Heart left ventricle (tissue), 13 donors: Measurements from ENCODE around the gene EMB.
"Not testable (repeated sequence)": the region's sequence is repeated elsewhere in the genome, so short reads cannot be mapped to it uniquely, and the experiment has no call there.

ENCODE experiments used
- POLR2A ChIP-seq, 2 donors: fragments of 450-650 bp; IDR thresholded peaks; one replicate each; pipeline ENCODE4 v1.6.1; 2017; ENCODE audit warnings: antibody characterized with exemption in 2 of 2, mild to moderate bottlenecking in 2 of 2, moderate library complexity in 2 of 2
- TF ChIP-seq, protein P1 (sequence below), 12 donors: fragments of 200-600 bp; sonication (generic) in 4 of 12; IDR thresholded peaks; one replicate each; pipeline versions ENCODE4 v1.5.0 to v1.8.0; 2018 to 2022; ENCODE audit warnings: antibody characterized with exemption in 12 of 12, mild to moderate bottlenecking in 5 of 12
- donor health status: ischemic (EF 13 %, LVEDD 7.1; RV severe dilation, severe dysfunction).
- donor health status: DM: no; HTN: yes; CAD: no.
- donor health status: DM: no; HTN: no; CAD: no.
- donor health status: ischemic (EF 25% LVEDD 6.9; RV normal size, moderate dysfunction).
- donor health status: ischemic (EF 25% LVEDD 5.7; RV mildly dilated, moderate dysfunction).
- donor health status: ischemic (EF 35%, LVEDD 5.7; RV mildly dilated, moderate dysfunction).
- donor health status: nonischemic (EF 11% LVEDD 7.7; RV severe dilation, severe dysfunction).
- donor health status: DM: yes; HTN: yes; CAD: no.
- donor health status: PGD.
- donor health status: ischemic (EF 29% LVEDD 5.4; RV normal size, mild dysfunction).
- donor health status: nonischemic (EF 23%, LVEDD 6.1; RV moderate dilation, normal function).

DNA sequence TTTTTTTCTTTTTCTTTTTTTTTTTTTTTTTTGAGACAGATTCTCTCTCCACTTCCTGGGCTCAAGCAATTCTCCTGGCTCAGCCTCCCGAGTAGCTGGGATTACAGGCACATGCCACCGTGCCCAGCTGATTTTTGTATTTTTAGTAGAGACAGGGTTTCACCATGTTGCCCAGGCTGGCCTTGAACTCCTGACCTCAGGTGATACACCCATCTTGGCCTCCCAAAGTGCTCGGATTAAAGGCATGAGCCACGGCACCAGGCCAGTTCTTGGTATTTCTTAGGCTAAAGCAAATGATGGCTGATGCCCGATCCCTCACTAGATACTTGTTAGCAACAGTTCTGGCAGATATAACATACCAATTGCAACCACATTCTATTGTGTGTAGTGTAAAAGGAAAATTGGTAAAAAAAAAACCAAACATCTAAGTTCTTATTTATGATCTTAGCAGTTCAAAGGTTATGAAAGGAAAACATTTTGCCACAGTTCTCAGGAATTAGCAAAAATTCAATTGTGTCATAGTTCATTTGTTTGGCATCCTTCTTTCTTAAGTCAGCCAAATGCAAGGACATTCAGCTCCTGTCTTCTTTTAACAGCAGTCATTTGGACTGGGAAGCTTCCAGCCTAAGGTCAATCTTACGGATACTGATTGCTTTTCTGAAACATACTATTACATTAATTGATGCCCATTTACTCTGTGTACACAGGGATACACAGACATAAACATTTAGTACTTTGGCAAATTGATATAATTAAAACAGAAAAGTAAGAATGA is 76.4 kb downstream of the EMB start:
- TF ChIP-seq, protein P1, sequence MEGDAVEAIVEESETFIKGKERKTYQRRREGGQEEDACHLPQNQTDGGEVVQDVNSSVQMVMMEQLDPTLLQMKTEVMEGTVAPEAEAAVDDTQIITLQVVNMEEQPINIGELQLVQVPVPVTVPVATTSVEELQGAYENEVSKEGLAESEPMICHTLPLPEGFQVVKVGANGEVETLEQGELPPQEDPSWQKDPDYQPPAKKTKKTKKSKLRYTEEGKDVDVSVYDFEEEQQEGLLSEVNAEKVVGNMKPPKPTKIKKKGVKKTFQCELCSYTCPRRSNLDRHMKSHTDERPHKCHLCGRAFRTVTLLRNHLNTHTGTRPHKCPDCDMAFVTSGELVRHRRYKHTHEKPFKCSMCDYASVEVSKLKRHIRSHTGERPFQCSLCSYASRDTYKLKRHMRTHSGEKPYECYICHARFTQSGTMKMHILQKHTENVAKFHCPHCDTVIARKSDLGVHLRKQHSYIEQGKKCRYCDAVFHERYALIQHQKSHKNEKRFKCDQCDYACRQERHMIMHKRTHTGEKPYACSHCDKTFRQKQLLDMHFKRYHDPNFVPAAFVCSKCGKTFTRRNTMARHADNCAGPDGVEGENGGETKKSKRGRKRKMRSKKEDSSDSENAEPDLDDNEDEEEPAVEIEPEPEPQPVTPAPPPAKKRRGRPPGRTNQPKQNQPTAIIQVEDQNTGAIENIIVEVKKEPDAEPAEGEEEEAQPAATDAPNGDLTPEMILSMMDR (IDR thresholded peaks at IDR 0.05) = not testable (repeated sequence)
- not testable (repeated sequence) for TF ChIP-seq POLR2A (IDR thresholded peaks at IDR 0.05)
